BJ (cell line): Measurements from ENCODE around the gene SEC61A1. TPM values are rescaled to one million over a fixed set of nuclear protein-coding genes. Genes with fewer than 3 reads are reported as not detected.

Experiments
- CTCF ChIA-PET: fragments of 350-600 bp; formaldehyde crosslinking; extraction: SDS; loops from one replicate; lab custom pipeline; 2021; ENCODE audit warnings: antibody characterized with exemption, inconsistent platforms; lab: Yijun Ruan, JAX
- POLR2A ChIA-PET: fragments of 300-600 bp; sonication (Branson Sonifier 250); formaldehyde crosslinking; extraction: SDS; loops from one replicate; lab custom pipeline; 2021; ENCODE audit warnings: antibody characterized with exemption; lab: Charles Lee
- DNase-seq: peaks from one replicate; pipeline ENCODE4 v3.0.0-alpha.2; 2011; ENCODE audit warnings: low read depth
- H3K27me3 ChIP-seq: 2 replicates; pipeline ENCODE4 v1.6.0; 2011; ENCODE audit warnings: low read length; ENCODE audit not compliant: control insufficient read depth, insufficient read depth
- H3K36me3 ChIP-seq: 2 replicates; pipeline ENCODE4 v1.5.1; 2011; ENCODE audit warnings: low read length; ENCODE audit not compliant: control insufficient read depth, insufficient read depth
- H3K4me3 ChIP-seq: 2 replicates; pipeline ENCODE4 v1.5.1; 2011; ENCODE audit warnings: low read depth, mild to moderate bottlenecking, control low read depth, low read length
- CTCF ChIP-seq: IDR thresholded peaks from 2 replicates; pipeline ENCODE4 v1.5.1; 2011; ENCODE audit warnings: low read depth, mild to moderate bottlenecking, control low read depth, inconsistent platforms, low read length, moderate library complexity; ENCODE audit not compliant: insufficient read depth
- polyA plus RNA-seq: library from polyadenylated mRNA; depleted of rRNA; stranded (reverse); fragments of >200 nt; gene quantifications from 2 replicates; pipeline ENCODE4 v1.2.3, GENCODE V29; 2011

The SEC61A1 gene
- polyA plus RNA-seq, 1 experiment, result 458 TPM

GRCh38 chr3:128073185-128073725, 21.0 kb downstream of the SEC61A1 start:
- Histone ChIP-seq H3K36me3 (peaks cover 36% of the 10 kb centered on the region), H3K27me3 (no peaks in the 10 kb centered on the region), H3K4me3 (no peak overlapping the region)
- ChIA-PET POLR2A (interaction anchor here (0.6 kb wide), 2 partner anchors 119 to 199 kb away, joined by 3 to 4 read pairs; no protein-coding TSS in a partner anchor), CTCF (interaction anchor here (0.9 to 2.0 kb wide), 3 partner anchors 13 to 60 kb away, joined by 3 to 7 read pairs (median 5); no protein-coding TSS in a partner anchor)
- TF ChIP-seq CTCF, result no peak
- no peak for DNase-seq

- Histone ChIP-seq H3K36me3 (peaks cover 31% of the 10 kb centered on the region), H3K27me3 (no peaks in the 10 kb centered on the region), H3K4me3 (no peak overlapping the region)
- ChIA-PET CTCF (interaction anchor here (0.9 to 2.0 kb wide), 3 partner anchors 13 to 60 kb away, joined by 3 to 7 read pairs (median 5); no protein-coding TSS in a partner anchor), POLR2A (interaction anchor here (0.6 to 0.7 kb wide), 3 partner anchors 120 to 960 kb away, joined by 3 to 19 read pairs (median 4); no protein-coding TSS in a partner anchor)
- no peak for DNase-seq
- TF ChIP-seq CTCF, result no peak
These were observed 21.6 kb downstream of the SEC61A1 start for GRCh38 chr3:128073807-128074206.

- TF ChIP-seq CTCF, result no peak
- Histone ChIP-seq H3K27me3 (no peaks in the 10 kb centered on the region), H3K36me3 (peaks cover 26% of the 10 kb centered on the region), H3K4me3 (no peak overlapping the region)
- ChIA-PET POLR2A (no interaction called here), CTCF (interaction anchor here (0.7 to 1.5 kb wide), 6 partner anchors 10 to 95 kb away, joined by 3 to 9 read pairs (median 3); no protein-coding TSS in a partner anchor)
- DNase-seq, result no peak
These were observed 22.7 kb downstream of the SEC61A1 start for GRCh38 chr3:128074851-128075521.

- ChIA-PET CTCF (interaction anchor here (0.6 to 2.4 kb wide), 9 partner anchors 9 to 142 kb away, joined by 3 to 9 read pairs (median 3); no protein-coding TSS in a partner anchor), POLR2A (interaction anchor here (0.6 kb wide), 2 partner anchors 23 to 1280 kb away, joined by 4 read pairs; partner anchors contain the start of gene SEC61A1)
- peak; percentile 76 for TF ChIP-seq CTCF
- Histone ChIP-seq H3K27me3 (no peaks in the 10 kb centered on the region), H3K4me3 (peak overlapping the region; percentile 21), H3K36me3 (peaks cover 19% of the 10 kb centered on the region)
- DNase-seq, result no peak
These were observed 23.6 kb downstream of the SEC61A1 start for GRCh38 chr3:128075522-128076482.
